Cardiac fibroblast (primary cell): ENCODE results near the gene KIF2A.

Source experiments
- DNase-seq, 2 donors: peaks; one replicate each; pipeline versions ENCODE4 v3.0.0 to v3.0.0-alpha.2; 2010; ENCODE audit warnings: low read depth in 2 of 2
- H3K4me3 ChIP-seq, 2 donors: replicated peaks in 1 of 2; 1 replicate in 1 of 2; 2 replicates in 1 of 2; pipeline ENCODE4 v1.5.1; 2011; ENCODE audit warnings: low read depth in 2 of 2, low read length in 2 of 2, mild to moderate bottlenecking in 2 of 2, moderate library complexity in 1 of 2
- CTCF ChIP-seq: IDR thresholded peaks from one replicate; pipeline ENCODE4 v1.5.1; 2011; ENCODE audit warnings: low read depth, mild to moderate bottlenecking, low read length, inconsistent platforms

Gene KIF2A

GRCh38 chr5:62354028-62354874 lies 48.2 kb downstream of the KIF2A start:
- H3K4me3 ChIP-seq, result no peak overlapping the region
- peak; percentile 54 for TF ChIP-seq CTCF
- DNase-seq, result peak; percentile 73 to 74

GRCh38 chr5:62362701-62363100 lies 56.7 kb downstream of the KIF2A start:
- no peak for TF ChIP-seq CTCF
- DNase-seq, result no peak
- no peak overlapping the region for H3K4me3 ChIP-seq

- DNase-seq, result no peak
- H3K4me3 ChIP-seq, result no peak overlapping the region
- TF ChIP-seq CTCF, result no peak
Measured at GRCh38 chr5:62369039-62369438, 63.0 kb downstream of the KIF2A start.

GRCh38 chr5:62371409-62371808 lies 65.4 kb downstream of the KIF2A start:
- no peak overlapping the region for H3K4me3 ChIP-seq
- no peak for TF ChIP-seq CTCF
- no peak for DNase-seq

- H3K4me3 ChIP-seq, result no peak overlapping the region
- no peak for DNase-seq
- no peak for TF ChIP-seq CTCF
Measured at GRCh38 chr5:62372600-62372999, 66.6 kb downstream of the KIF2A start.

- no peak for TF ChIP-seq CTCF
- no peak overlapping the region for H3K4me3 ChIP-seq
- DNase-seq, result no peak
Measured at GRCh38 chr5:62373382-62373781, 67.4 kb downstream of the KIF2A start.

GRCh38 chr5:62374090-62374489 lies 68.1 kb downstream of the KIF2A start:
- no peak overlapping the region for H3K4me3 ChIP-seq
- no peak for DNase-seq
- TF ChIP-seq CTCF, result no peak
